Testis (tissue), 2 donors: ENCODE measurements around the gene SMAP1.

Experiments used
- POLR2A ChIP-seq: fragments of 450-650 bp; IDR thresholded peaks from one replicate; pipeline ENCODE4 v1.6.1; 2017; ENCODE audit warnings: antibody characterized with exemption, mild to moderate bottlenecking, moderate library complexity
- TF ChIP-seq, protein P1 (sequence below), 3 experiments: fragments of 450-650 bp in 2 of 3; fragments of 200-600 bp in 1 of 3; sonication (generic) in 1 of 3; IDR thresholded peaks; one replicate each; pipeline ENCODE4 v1.5.1; 2016 to 2019; ENCODE audit warnings: antibody characterized with exemption in 3 of 3, mild to moderate bottlenecking in 2 of 3, moderate library complexity in 1 of 3

DNA sequence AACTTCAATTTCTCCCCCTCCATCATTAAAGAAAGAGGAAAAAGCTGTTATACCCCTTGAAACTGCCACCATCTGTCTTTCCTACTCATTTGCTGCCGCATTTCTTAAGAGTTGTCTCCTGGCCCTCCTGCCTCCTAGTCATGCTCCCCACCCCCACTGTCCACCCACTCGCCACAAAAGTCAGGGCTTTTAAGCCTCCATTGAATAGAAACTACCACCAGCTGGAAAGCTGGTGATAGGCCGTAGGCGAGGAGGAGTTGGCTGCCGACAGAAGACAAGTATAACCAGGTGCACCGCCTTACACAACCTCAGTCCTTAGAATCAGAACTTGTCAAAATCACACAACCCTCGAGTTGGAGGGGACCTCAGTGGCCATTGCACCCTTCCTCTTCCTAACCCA lies 221.6 kb downstream of the SMAP1 start:
- TF ChIP-seq, protein P1, sequence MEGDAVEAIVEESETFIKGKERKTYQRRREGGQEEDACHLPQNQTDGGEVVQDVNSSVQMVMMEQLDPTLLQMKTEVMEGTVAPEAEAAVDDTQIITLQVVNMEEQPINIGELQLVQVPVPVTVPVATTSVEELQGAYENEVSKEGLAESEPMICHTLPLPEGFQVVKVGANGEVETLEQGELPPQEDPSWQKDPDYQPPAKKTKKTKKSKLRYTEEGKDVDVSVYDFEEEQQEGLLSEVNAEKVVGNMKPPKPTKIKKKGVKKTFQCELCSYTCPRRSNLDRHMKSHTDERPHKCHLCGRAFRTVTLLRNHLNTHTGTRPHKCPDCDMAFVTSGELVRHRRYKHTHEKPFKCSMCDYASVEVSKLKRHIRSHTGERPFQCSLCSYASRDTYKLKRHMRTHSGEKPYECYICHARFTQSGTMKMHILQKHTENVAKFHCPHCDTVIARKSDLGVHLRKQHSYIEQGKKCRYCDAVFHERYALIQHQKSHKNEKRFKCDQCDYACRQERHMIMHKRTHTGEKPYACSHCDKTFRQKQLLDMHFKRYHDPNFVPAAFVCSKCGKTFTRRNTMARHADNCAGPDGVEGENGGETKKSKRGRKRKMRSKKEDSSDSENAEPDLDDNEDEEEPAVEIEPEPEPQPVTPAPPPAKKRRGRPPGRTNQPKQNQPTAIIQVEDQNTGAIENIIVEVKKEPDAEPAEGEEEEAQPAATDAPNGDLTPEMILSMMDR (IDR thresholded peaks at IDR 0.05), result no peak
- no peak for TF ChIP-seq POLR2A
